ENCODE data around the gene CACNG8. TPM values are rescaled to one million over a fixed set of nuclear protein-coding genes. Genes with fewer than 3 reads are reported as not detected.
"Not testable (repeated sequence)": the region's sequence is repeated elsewhere in the genome, so short reads cannot be mapped to it uniquely, and the experiment has no call there.

Gene CACNG8
- total RNA-seq, 1 donor from 2014 or later: not detected

GRCh38 chr19:54030895-54031586 is 68.3 kb downstream of the CACNG8 start:
- intact Hi-C loops (cut with micrococcal nuclease): loop anchor here (1.0 to 5.0 kb wide), 5 partner anchors 124 to 834 kb away; partner anchors contain the start of gene CACNG7

DNA sequence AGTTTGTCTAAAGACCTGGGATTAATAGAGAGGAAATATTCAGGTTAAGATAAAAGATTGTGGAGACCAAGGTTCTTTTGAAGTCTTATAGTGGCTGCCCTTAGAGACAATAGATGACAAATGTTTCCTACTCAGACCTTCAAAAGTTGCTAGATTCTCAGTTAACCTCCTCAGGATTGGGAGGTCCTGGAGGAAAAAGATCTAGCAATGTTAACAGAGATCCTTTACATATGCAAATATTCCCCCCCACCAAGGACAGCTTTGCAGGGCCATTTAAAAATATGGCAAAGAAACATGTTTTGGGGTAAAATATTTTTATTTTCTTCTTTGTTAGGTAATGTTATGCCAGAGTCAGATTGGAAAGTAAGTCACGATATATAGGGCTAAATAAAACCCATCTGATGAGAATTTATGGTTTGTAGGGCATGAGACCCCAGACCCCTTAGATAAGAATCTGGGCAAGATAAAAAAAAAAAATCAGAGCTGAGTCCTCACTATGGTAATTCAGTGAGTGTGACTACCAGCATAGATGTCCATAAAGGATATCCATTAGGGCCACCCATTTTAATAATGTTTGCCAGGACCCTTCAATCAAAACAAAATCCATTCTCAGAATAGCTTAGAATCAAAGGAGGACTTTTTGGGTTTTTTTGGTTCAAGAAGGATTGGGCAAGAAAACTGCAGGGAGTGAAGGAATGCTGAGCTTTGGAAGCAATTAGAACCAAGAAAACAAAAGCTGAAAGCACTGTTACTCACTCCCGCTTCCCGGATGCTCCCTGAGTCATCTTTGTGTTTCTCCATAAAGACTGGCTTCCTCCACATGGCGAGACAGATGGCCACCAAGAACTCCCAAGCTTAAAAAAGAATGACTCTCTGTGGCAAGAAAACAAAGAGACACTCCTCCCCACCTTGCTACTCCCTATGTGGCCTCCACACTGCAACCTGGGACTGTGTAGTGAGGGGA is 72.8 kb downstream of the CACNG8 start:
- intact Hi-C loops (cut with micrococcal nuclease): no loop called here

DNA sequence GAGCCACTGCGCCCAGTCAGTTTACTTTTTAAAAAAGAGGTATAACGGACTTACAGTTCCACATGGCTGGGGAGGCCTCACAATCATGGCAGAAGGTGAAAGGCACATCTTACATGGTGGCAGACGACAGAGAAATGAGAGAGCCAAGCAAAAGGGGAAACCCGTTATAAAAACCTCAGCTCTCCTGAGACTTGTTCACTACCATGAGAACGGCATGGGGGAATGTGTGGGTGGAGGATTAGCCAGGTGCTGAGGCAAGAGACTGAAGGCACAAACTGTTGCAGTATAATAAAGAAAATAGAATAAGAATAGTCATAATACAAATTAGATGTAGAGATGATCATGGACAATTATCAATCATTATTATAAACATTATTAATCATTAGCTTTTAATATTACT is 73.8 kb downstream of the CACNG8 start:
- intact Hi-C loops (cut with micrococcal nuclease): not testable (repeated sequence)

Other genes starting within 250 kb of the CACNG8 start
- not detected in 2 replicates for gene NLRP12, start 138.6 kb upstream of the CACNG8 start, total RNA-seq
- 100 and 101 TPM in 2 replicates for gene MYADM, start 95.1 kb upstream of the CACNG8 start, total RNA-seq
- 0.32 TPM in 1 of 2 replicates, not detected in the other for gene PRKCG, start 80.7 kb upstream of the CACNG8 start, total RNA-seq
- not detected in 2 replicates for gene CACNG7, start 53.7 kb upstream of the CACNG8 start, total RNA-seq
- not detected in 2 replicates for gene CACNG6, start 28.7 kb downstream of the CACNG8 start, total RNA-seq
- not detected in 2 replicates for gene VSTM1, start 101.0 kb downstream of the CACNG8 start, total RNA-seq
- not detected in 2 replicates for gene TARM1, start 118.4 kb downstream of the CACNG8 start, total RNA-seq
- gene OSCAR, start 137.9 kb downstream of the CACNG8 start, total RNA-seq: 0.22 TPM in 1 of 2 replicates, not detected in the other
- gene NDUFA3, start 139.9 kb downstream of the CACNG8 start, total RNA-seq: 108 and 124 TPM in 2 replicates
- 39.3 and 48.5 TPM in 2 replicates for gene TFPT, start 152.7 kb downstream of the CACNG8 start, total RNA-seq
- 71.4 and 76.7 TPM in 2 replicates for gene PRPF31, start 152.8 kb downstream of the CACNG8 start, total RNA-seq
- 64.3 and 64.8 TPM in 2 replicates for gene CNOT3, start 174.8 kb downstream of the CACNG8 start, total RNA-seq
- gene LENG1, start 196.8 kb downstream of the CACNG8 start, total RNA-seq: 7.1 and 8.9 TPM in 2 replicates
- gene TMC4, start 210.2 kb downstream of the CACNG8 start, total RNA-seq: 4.6 and 4.9 TPM in 2 replicates
- 54.2 and 60.6 TPM in 2 replicates for gene MBOAT7, start 226.6 kb downstream of the CACNG8 start, total RNA-seq
- 9.7 and 10.6 TPM in 2 replicates for gene TSEN34, start 228.4 kb downstream of the CACNG8 start, total RNA-seq
- gene RPS9, start 237.9 kb downstream of the CACNG8 start, total RNA-seq: 1,118 and 1,120 TPM in 2 replicates

Measured in T-helper 1 cell treated with Interleukin-12 subunit alpha and Interleukin-12 subunit beta and Interleukin-4 antibody, amounts not matched to agents 30 ng/mL and 1 ng/mL, for 36 hours (primary cell).